Endothelial cell (in vitro differentiated cells): ENCODE measurements around the gene ACSL6. TPM values are rescaled to one million over a fixed set of nuclear protein-coding genes. Genes with fewer than 3 reads are reported as not detected.

Experiments
- DNase-seq: peaks from one replicate; pipeline ENCODE4 v3.0.0; 2021; ENCODE audit warnings: low spot score
- H3K27ac Mint-ChIP-seq: one replicate; pipeline ENCODE4 v1.8.0; 2021; ENCODE audit warnings: mixed read lengths, inconsistent platforms; ENCODE audit not compliant: unreplicated experiment
- H3K27me3 Mint-ChIP-seq: one replicate; pipeline ENCODE4 v1.8.0; 2021; ENCODE audit warnings: mild to moderate bottlenecking, moderate library complexity, mixed read lengths, inconsistent platforms; ENCODE audit not compliant: unreplicated experiment
- H3K36me3 Mint-ChIP-seq: one replicate; pipeline ENCODE4 v1.8.0; 2021; ENCODE audit warnings: mild to moderate bottlenecking, low read depth, mixed read lengths, inconsistent platforms; ENCODE audit not compliant: unreplicated experiment
- H3K4me1 Mint-ChIP-seq: one replicate; pipeline ENCODE4 v1.8.0; 2021; ENCODE audit warnings: mild to moderate bottlenecking, mixed read lengths, inconsistent platforms; ENCODE audit not compliant: unreplicated experiment
- H3K4me3 Mint-ChIP-seq: one replicate; pipeline ENCODE4 v1.8.0; 2021; ENCODE audit warnings: mild to moderate bottlenecking, mixed read lengths, inconsistent platforms; ENCODE audit not compliant: unreplicated experiment
- H3K9me3 Mint-ChIP-seq: one replicate; pipeline ENCODE4 v1.8.0; 2021; ENCODE audit warnings: mixed read lengths, inconsistent platforms; ENCODE audit not compliant: unreplicated experiment
- CTCF ChIP-seq: fragments of 200-600 bp; sonication (generic); IDR thresholded peaks from one replicate; pipeline ENCODE4 v1.5.0; 2021; ENCODE audit warnings: antibody characterized with exemption; ENCODE audit not compliant: unreplicated experiment
- total RNA-seq: library from RNA; stranded (reverse); fragmentation: NEBNext Ultra II Directional; extraction: Animal tissue kit (Norgen Biotek cat#: 25700); gene quantifications from one replicate; pipeline ENCODE4 v1.2.1, GENCODE V29; 2021; ENCODE audit not compliant: unreplicated experiment

The ACSL6 gene
- total RNA-seq, 1 donor from 2014 or later: 0.80 TPM

- H3K27me3 Mint-ChIP-seq: peaks cover 9% of the 10 kb centered on the region
- H3K27ac Mint-ChIP-seq: no peak overlapping the region
- H3K9me3 Mint-ChIP-seq: no peaks in the 10 kb centered on the region
- no peaks in the 10 kb centered on the region for H3K36me3 Mint-ChIP-seq
- H3K4me3 Mint-ChIP-seq: no peak overlapping the region
- no peak for TF ChIP-seq CTCF
- DNase-seq: no peak
- H3K4me1 Mint-ChIP-seq: no peaks in the 10 kb centered on the region
Observed at GRCh38 chr5:132050661-132051552, 39.4 kb upstream of the ACSL6 start.

- Mint-ChIP-seq H3K27ac (no peak overlapping the region), H3K4me3 (no peak overlapping the region), H3K4me1 (no peaks in the 10 kb centered on the region), H3K36me3 (no peaks in the 10 kb centered on the region), H3K27me3 (peaks cover 9% of the 10 kb centered on the region), H3K9me3 (no peaks in the 10 kb centered on the region)
- TF ChIP-seq CTCF: no peak
- DNase-seq: no peak
Observed at GRCh38 chr5:132050136-132050535, 38.7 kb upstream of the ACSL6 start.

GRCh38 chr5:132049559-132049958 is 38.1 kb upstream of the ACSL6 start:
- Mint-ChIP-seq H3K4me3 (no peak overlapping the region), H3K27me3 (peaks cover 9% of the 10 kb centered on the region), H3K27ac (no peak overlapping the region), H3K9me3 (no peaks in the 10 kb centered on the region), H3K4me1 (no peaks in the 10 kb centered on the region), H3K36me3 (no peaks in the 10 kb centered on the region)
- no peak for DNase-seq
- TF ChIP-seq CTCF: no peak

GRCh38 chr5:132049093-132049492 is 37.6 kb upstream of the ACSL6 start:
- Mint-ChIP-seq H3K4me1 (no peaks in the 10 kb centered on the region), H3K36me3 (no peaks in the 10 kb centered on the region), H3K9me3 (no peaks in the 10 kb centered on the region), H3K27me3 (peaks cover 6% of the 10 kb centered on the region), H3K4me3 (no peak overlapping the region), H3K27ac (no peak overlapping the region)
- no peak for TF ChIP-seq CTCF
- DNase-seq: no peak

- H3K4me3 Mint-ChIP-seq: no peak overlapping the region
Observed at GRCh38 chr5:132046880-132047299, 35.4 kb upstream of the ACSL6 start.

More at GRCh38 chr5:132046880-132047299, 35.4 kb upstream of the ACSL6 start:
- no peak for DNase-seq
- H3K27me3 Mint-ChIP-seq: peaks cover 2% of the 10 kb centered on the region
- H3K27ac Mint-ChIP-seq: no peak overlapping the region
- no peaks in the 10 kb centered on the region for H3K36me3 Mint-ChIP-seq
- H3K4me1 Mint-ChIP-seq: no peaks in the 10 kb centered on the region
- TF ChIP-seq CTCF: no peak
- H3K9me3 Mint-ChIP-seq: no peaks in the 10 kb centered on the region
